T1000 (cell line): Measurements from ENCODE around the gene ZIC5.
A peak's percentile ranks its signal among the peaks of the same experiment; 100 is the strongest.

ENCODE experiments used
- DNase-seq: peaks from one replicate; lab custom pipeline; 2025; ENCODE audit warnings: mixed read lengths; lab: John Stamatoyannopoulos, UW

The ZIC5 gene

GRCh38 chr13:99987154-99988019 is 15.8 kb upstream of the ZIC5 start:
- DNase-seq: no peak

GRCh38 chr13:99986741-99987140 is 15.2 kb upstream of the ZIC5 start:
- DNase-seq: no peak

GRCh38 chr13:99985886-99986527 is 14.4 kb upstream of the ZIC5 start:
- DNase-seq: no peak

- no peak for DNase-seq
Measured at GRCh38 chr13:99985241-99985874, 13.8 kb upstream of the ZIC5 start.

GRCh38 chr13:99984461-99985240 is 13.1 kb upstream of the ZIC5 start:
- DNase-seq: no peak

- no peak for DNase-seq
Measured at GRCh38 chr13:99983499-99984401, 12.2 kb upstream of the ZIC5 start.

- DNase-seq: no peak
Measured at GRCh38 chr13:99982731-99983498, 11.3 kb upstream of the ZIC5 start.

- no peak for DNase-seq
Measured at GRCh38 chr13:99982036-99982730, 10.6 kb upstream of the ZIC5 start.

GRCh38 chr13:99981735-99982035 is 10.1 kb upstream of the ZIC5 start, which contains the start of gene ZIC2:
TSS of gene ZIC2 (plus strand) at chr13:99981784. CDS start at chr13:99982065, 281 bp downstream.
- no peak for DNase-seq

GRCh38 chr13:99980824-99981734 is 9.5 kb upstream of the ZIC5 start:
- DNase-seq: peak; percentile 49

- peak; percentile 61 for DNase-seq
Measured at GRCh38 chr13:99980201-99980823, 8.7 kb upstream of the ZIC5 start.

GRCh38 chr13:99979453-99980200 is 8.1 kb upstream of the ZIC5 start:
- no peak for DNase-seq

GRCh38 chr13:99978799-99979452 is 7.4 kb upstream of the ZIC5 start:
- DNase-seq: no peak

GRCh38 chr13:99977912-99978798 is 6.6 kb upstream of the ZIC5 start:
- no peak for DNase-seq

- no peak for DNase-seq
Measured at GRCh38 chr13:99977334-99977911, 5.9 kb upstream of the ZIC5 start.

- no peak for DNase-seq
Measured at GRCh38 chr13:99976575-99976974, 5.0 kb upstream of the ZIC5 start.
